ENCODE measurements around the gene TCTA.
"Not testable (repeated sequence)": the region's sequence is repeated elsewhere in the genome, so short reads cannot be mapped to it uniquely, and the experiment has no call there.

TCTA gene, protein sequence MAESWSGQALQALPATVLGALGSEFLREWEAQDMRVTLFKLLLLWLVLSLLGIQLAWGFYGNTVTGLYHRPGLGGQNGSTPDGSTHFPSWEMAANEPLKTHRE

GRCh38 chr3:49411968-49412631 lies at the start of gene TCTA, which contains the start of gene RHOA:
Gene TCTA (plus strand): TSS chr3:49412423. CDS start chr3:49412427, 4 bp downstream.
Gene RHOA (minus strand): TSS chr3:49411976. CDS start chr3:49375589, 36,387 bp downstream.
- DNase-seq (ENCODE audit: extremely low read depth in 1 of 2, low read depth in 1 of 2) = peak; percentile 97 to 99

DNA sequence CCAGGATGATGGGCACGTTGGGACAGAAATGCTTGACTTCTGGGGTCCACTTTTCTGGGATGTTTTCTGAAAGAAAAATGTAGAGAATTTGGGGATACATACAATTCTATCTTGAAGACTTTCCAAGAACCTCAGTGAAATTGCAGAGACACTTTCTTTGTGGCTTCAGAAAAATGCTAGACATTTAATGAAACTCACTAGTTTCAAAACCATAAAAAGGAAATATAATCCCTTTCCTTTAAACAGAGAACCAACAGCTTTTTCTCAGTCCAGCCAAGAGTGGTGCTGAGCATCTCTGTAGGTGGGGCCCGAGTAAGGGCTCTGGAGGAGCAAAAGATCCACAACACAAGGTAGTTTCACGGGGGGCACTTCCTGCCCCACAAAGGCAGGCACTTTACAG lies 49.7 kb upstream of the TCTA start:
- no peak for DNase-seq (ENCODE audit: extremely low read depth in 1 of 2, low read depth in 1 of 2)

DNA sequence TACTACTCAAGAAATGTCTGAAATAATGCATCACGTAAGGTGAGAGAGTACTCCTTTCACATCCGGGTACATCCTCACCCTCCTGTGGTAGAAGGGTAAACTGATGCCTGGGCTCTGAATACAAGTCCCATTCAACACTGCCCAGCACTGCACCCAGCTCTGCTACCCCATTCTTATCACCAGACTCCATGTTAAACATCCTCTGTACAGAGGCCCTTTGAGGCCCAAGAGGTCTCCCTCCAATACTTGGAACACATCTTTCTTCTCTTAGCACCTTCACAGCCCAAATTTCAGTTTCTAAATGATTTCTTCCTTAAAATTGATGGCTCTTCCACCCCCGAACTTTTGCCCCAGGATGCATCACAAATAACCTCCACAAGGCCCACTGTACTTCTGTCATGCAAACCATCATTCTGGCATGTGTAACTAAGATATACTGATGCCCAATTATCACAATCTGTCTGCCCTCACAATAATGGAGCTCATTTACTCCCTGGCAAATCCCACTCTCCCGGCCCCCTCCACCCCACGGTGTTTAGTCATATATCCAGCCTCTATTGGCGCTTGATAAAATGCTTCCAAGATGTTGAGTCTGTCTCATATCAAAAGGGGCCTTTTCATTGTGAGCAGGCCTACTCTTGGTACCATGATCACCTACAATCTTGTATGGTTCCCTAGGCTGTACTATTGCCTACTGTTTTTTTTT lies 41.5 kb upstream of the TCTA start:
- DNase-seq (ENCODE audit: extremely low read depth in 1 of 2, low read depth in 1 of 2) = no peak

DNA sequence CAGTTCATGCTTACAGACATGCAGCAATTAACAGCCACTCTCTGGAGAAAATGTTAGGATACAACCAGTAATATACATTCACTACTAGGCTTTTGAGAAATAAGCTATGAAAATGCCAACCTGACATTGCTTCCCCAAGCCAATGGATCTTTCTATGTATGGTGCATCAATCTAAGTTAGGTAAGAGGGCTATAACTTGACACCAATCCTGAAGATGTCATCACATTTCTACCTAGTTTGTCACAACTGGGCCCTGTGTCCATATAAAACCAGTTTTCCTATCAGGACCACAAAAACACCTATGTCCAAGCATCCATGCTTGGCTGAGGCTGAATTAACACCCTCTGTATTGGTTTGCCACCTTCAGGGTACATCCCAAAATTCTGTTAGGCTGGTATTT lies 40.3 kb upstream of the TCTA start:
- no peak for DNase-seq (ENCODE audit: extremely low read depth in 1 of 2, low read depth in 1 of 2)

DNA sequence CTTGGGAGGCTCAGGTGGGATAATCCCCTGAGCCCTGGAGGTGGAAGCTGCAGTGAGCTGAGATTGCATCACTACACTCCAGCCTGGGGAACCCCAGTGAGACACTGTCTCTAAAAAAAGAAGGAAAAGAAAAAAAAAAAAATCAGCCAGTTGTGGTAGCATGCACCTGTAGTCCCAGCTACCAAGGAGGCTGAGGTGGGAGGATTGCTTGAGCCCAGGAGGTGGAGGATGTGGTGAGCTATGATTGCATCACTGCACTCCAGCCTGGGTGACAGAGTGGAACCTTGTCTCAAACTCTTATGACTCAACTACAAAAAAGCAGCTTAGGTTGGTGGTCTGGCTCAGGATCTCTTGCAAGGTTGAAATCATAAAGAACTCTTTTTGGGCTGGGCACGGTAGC lies 34.7 kb upstream of the TCTA start:
- DNase-seq (ENCODE audit: extremely low read depth in 1 of 2, low read depth in 1 of 2) = peak; percentile 37 to 73

GRCh38 chr3:49378249-49378895 lies 33.9 kb upstream of the TCTA start:
- DNase-seq (ENCODE audit: extremely low read depth in 1 of 2, low read depth in 1 of 2) = no peak

DNA sequence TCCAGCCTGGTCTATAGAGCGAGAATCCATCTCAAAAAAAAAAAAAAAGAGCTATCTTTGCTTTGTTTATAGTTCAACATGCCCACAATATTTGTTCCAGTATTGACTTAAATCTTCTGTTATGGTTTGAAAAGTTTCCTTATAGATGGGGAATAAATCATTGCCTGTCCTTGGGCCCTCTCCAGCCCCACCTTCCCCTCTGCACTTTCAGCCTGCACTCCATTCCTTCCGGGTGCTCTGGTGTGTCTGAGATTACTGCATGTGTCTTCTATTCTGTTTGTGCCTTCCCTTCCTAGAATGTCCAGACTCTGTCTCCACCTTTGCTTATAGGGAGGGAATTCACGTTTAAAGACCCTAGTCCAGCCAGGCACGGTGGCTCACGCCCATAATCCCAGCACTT lies 28.8 kb upstream of the TCTA start:
- DNase-seq (ENCODE audit: extremely low read depth in 1 of 2, low read depth in 1 of 2) = no peak

- no peak for DNase-seq (ENCODE audit: extremely low read depth in 1 of 2, low read depth in 1 of 2)
These were observed 26.6 kb upstream of the TCTA start for GRCh38 chr3:49385617-49386016.

DNA sequence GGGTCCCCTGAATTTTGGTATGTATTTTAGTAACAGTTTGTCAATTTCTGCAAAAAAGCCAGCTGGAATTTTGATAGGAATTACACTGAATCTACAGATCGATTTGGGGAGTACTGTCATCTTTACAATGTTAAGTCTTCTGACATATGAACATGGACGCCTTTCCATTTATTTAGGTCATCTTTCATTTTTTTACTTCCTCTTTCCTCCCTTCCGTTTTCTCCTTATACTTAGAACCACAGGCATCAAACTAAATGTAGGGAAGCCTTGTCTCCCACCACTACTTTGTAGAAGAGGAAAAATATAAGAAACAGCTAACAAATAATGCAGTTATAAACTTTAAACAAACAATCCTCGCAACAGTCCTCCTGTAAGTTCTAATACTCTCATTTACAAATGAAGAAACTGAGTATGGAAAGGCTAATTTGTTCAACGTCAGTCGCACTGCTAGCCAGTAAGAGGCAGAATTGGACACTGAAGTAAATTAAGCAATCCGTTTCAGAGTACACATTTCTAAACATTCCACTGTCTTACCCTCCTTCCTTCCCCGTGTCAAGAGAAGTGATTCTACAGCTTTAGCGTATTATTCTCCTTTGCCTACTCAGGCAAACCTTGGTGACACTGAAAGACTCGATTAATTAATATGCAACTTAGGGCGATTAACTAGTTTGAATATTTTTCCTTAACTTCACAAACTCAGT lies 26.0 kb upstream of the TCTA start:
- no peak for DNase-seq (ENCODE audit: extremely low read depth in 1 of 2, low read depth in 1 of 2)

DNA sequence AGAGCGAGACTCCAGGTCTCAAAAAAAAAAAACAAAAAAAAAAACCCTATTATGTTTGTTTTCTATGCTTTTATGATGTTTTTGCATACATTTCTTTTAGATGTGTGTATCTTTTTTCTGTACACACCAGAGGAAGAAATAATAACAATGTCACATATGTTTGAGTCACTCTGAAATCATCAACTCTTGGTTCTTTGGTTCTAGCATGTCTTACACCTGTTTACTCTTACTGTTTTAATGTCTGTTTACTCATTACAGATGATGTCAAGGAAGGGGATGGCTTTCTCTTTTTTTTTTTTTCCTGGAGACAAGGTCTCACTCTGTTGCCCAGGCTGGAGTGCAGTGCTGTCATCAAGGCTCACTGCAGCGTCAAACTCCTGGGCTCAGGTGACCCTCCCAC lies 24.5 kb upstream of the TCTA start:
- DNase-seq (ENCODE audit: extremely low read depth in 1 of 2, low read depth in 1 of 2) = no peak

DNA sequence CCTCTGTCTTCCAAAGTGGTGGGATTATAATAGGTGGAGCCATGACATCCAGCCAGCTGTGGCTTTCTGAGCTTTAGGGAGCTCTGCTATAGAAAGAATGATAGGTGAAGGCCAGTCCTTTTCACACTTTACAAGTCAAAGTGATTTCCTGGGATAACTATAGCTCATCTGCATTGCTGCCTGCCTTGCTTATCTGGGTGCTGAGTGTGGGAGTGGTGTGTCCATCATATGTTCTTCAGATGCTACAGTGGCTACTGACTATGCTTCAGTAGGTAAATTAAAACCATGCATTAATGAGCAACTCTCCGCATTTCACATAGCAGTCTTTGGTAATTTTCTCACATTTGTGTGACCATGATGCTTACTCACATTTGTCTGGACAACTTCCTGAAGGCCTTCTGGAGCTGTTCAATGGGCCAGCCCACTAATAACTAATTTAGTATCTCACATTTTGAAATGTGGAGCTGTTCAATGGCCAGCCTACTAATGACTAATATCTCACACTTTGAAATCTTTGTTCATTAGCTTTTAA lies 23.9 kb upstream of the TCTA start:
- no peak for DNase-seq (ENCODE audit: extremely low read depth in 1 of 2, low read depth in 1 of 2)

DNA sequence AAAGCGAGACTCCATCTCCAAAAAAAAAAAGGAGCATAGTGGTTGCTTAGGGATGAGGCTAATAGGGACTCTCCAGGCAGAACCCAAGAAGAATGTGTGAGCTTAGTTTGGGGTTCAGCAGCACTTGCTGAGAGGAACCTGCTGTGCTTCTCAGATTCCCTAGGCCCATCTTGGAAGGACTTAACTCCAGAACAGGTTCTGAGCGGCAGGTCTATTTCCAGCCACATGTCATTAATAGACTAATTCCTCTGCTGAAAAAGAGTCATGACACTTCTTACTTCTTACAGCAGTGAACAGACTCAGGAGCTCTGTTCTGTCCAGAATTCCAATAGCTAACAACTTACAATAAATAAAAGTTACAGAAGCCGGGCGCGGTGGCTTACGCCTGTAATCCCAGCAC lies 22.9 kb upstream of the TCTA start:
- DNase-seq (ENCODE audit: extremely low read depth in 1 of 2, low read depth in 1 of 2) = no peak

- not testable (repeated sequence) for DNase-seq (ENCODE audit: extremely low read depth in 1 of 2, low read depth in 1 of 2)
These were observed 20.9 kb upstream of the TCTA start for GRCh38 chr3:49391310-49391709.

DNA sequence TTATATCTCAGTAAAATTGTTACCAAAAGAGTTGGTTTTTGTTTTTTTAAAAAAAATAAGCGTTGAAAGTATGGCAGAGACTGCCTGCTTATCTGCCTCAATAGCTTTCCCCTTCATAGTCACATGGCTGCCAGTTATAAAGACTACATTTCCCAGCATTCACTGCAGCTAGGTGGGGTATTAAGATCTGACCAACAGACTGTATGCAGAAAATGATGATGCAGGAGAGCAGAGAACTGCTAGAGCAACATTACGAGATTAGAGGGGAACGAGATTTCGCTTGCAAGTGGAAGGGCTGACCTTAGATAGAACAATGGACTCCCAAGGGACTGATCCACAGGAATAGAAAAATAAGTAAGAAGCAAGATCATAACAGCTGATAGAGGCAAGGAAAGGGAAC lies 14.8 kb upstream of the TCTA start:
- no peak for DNase-seq (ENCODE audit: extremely low read depth in 1 of 2, low read depth in 1 of 2)

DNA sequence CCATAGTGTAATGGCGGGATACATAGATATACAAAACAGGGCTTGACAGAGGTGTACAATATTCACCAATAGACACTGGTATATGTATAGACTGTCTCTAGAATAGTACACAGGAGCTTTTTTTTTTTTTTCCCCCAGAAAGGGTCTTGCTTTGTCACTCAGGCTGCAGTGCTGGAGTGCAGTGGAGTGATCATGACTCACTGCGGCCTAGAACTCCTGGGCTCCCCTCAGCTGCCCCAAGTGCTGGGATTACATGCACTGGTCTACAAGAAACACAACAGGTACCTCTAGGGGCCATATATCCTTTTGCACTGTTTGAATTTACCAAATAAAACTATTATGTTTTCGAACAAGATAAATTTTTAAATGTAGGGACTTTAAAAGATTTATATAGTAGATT lies 12.8 kb upstream of the TCTA start:
- DNase-seq (ENCODE audit: extremely low read depth in 1 of 2, low read depth in 1 of 2) = no peak

DNA sequence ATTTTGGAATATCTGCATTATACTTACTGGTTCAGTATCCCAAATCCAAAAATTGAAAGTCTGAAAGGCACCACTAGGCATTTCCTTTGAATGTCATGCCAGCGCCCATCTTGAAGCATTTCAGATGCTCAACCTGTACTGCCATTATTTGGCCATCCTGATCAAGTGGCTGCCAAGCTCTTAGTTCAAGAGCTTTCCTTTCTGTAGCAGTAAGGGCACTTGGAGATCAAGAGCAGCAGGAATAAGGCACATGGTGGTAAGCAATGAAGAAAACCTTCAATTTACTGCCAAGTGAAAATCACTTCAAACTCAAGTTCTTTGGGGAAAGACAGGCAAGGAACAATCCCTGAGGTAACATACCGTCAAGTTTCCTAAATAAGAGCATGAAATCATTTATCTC lies 10.5 kb upstream of the TCTA start:
- no peak for DNase-seq (ENCODE audit: extremely low read depth in 1 of 2, low read depth in 1 of 2)

- no peak for DNase-seq (ENCODE audit: extremely low read depth in 1 of 2, low read depth in 1 of 2)
These were observed 8.3 kb upstream of the TCTA start for GRCh38 chr3:49403891-49404290.

DNA sequence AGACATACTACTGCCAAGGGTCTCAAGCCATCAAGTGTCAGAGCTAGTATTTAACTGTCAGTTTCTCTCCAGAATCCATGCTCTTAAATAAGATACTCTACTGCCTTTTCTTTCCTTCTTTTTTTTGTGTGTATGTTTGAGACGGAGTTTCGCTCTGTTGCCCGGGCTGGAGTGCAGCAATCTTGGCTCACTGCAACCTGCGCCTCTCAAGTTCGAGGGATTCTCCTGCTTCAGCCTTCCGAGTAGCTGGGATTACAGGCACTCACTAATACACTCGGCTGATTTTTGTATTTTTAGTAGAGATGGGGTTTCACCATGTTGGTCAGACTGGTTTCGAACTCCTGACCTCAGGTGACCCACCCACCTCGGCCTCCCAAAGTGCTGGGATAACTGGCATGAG lies 6.7 kb upstream of the TCTA start:
- not testable (repeated sequence) for DNase-seq (ENCODE audit: extremely low read depth in 1 of 2, low read depth in 1 of 2)

- DNase-seq (ENCODE audit: extremely low read depth in 1 of 2, low read depth in 1 of 2) = no peak
These were observed 5.4 kb upstream of the TCTA start for GRCh38 chr3:49406571-49407565.

All from stimulated activated CD8-positive, alpha-beta memory T cell treated with anti-CD3 and anti-CD28 coated beads, Interleukin-7, amount 100 ng/mL, for 48 hours (primary cell).